ENCODE measurements around the gene UCHL5. TPM values are rescaled to one million over a fixed set of nuclear protein-coding genes. Genes with fewer than 3 reads are reported as not detected.
"Not testable (repeated sequence)": the region's sequence is repeated elsewhere in the genome, so short reads cannot be mapped to it uniquely, and the experiment has no call there.

UCHL5 gene
- total RNA-seq, 1 experiment from 2014 or later, result 53.3 TPM

DNA sequence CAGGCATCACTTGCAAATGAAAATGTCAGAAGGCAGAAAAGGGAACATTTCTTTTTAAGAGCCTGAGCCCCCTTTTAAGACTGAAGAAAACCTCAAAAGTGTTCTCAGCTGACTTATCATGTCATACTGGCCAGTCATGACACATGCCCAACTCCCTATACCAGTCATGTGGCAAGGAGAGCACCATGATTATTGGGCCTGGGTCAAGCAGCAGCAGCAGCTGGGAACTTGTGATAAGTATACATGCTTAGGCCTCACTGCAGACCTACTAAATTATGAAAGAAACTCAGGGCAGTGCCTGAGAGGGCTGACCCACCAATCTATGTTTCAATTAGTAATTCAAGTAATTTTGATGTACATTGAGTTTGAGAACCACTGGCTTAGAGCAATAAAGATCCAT, 8.9 kb upstream of the UCHL5 start:
- in situ Hi-C loops (cut with HindIII; ENCODE audit: low sequenced_read_pairs), result no loop called here
- no peak for DNase-seq (ENCODE audit: low spot score)

DNA sequence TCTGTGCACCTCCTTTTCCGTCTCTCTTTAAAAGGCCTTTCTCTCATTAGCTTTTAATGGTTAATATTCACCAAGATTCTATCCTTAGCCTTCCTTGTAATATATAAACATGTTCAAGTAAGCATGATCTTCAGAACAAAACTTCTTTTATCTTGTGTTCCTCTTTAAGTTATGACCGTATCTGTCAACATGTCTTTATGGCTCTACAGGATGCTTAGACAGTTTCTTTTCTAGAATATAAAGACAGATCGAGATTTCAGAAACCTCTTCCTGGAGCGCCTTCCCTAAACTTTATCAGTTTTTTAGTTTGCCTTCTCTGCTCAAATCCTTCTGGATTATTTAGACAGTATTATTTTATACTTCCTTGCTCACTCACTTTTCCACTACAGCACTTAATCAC, 7.4 kb upstream of the UCHL5 start:
- no peak for DNase-seq (ENCODE audit: low spot score)
- in situ Hi-C loops (cut with HindIII; ENCODE audit: low sequenced_read_pairs), result no loop called here

DNA sequence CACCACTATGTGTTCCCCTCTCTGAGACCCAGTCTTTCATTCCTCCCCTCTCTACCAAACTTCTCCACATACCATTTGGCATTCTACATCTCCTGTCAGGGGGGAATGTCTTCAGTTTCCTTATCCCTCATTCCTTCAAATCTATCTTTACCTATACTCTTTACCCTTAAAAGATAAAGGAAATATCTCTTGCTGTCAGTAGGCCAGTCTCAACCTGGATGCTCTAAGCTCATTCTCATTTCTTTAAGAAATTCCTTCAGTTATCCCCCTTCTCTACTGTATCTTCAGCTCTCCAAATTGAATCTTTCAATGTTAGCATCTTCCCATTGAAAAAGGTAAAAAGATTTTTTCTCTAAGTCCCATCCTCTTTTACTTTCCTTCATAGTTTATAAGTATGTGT, 6.8 kb upstream of the UCHL5 start:
- in situ Hi-C loops (cut with HindIII; ENCODE audit: low sequenced_read_pairs), result no loop called here
- no peak for DNase-seq (ENCODE audit: low spot score)

DNA sequence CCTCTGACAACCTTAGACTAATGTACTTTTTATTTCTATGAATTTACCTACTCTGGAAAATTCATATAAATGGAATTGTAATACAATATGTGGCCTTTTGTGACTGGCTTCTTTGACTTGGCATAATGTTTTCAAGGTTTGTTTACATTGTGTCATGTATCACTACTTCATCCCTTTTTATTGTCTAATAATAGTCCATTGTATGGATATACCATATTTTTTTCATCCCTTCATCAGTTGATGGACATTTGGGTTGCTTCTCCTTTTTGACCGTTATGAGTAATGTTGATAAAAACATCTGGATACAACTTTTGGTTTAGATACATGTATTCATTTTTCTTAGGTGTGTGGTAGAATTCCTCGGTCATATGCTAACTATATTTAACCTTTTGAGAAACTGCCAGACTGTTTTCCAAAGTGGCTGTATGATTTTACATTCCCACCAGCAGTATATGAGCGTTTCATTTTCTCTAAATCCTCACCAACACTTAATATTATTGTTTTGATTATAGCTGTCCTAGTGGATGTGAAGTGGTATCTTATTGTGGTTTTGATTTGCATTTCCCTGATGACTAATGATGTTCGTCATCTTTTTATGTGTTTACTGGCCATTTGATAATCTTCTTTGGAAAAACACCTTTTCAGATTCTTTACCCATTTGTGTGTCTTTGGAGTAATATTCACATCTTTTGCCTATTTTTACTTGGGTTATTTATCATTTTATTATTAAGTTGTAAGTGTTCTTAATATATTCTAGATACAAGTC, 3.7 kb upstream of the UCHL5 start:
- no peak for DNase-seq (ENCODE audit: low spot score)
- in situ Hi-C loops (cut with HindIII; ENCODE audit: low sequenced_read_pairs), result no loop called here

DNA sequence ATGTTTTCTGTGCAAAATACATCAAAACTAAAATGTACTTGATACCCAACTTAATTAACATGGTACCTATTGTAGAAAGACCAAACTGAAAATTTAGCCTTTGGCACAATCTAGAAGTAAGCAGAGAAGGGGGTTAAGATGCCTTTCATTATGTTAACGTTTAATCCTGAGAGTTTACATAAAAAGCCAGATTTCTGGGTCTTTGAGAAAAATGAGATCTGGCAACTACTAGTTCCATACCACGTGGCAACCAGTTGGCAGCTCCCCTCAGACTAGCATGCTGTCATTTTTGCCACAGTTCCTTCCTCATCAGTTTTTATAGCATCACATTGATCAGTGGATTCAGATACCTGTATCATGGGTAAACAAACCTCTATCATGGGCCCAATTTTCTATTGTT, 1.8 kb upstream of the UCHL5 start:
- in situ Hi-C loops (cut with HindIII; ENCODE audit: low sequenced_read_pairs), result no loop called here
- peak; percentile 16 for DNase-seq (ENCODE audit: low spot score)

DNA sequence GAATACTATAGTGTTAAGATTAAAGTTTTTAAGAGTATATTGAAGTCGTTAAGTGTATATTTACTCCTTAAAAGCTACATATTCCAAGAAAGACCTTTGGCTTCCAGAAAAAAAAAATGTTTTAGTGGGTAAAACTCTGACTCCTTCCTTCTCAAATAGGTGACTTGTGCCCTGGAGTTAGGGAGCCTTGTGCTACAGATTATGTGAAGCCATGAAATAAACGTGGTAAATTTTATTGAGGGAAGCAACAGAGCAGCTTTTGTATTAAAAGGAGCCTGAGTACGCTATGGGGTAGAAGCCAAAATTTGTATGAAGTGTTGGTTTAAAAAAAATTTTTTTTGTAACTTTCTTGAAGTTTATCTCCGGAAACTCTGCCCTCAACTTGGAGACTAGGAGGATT, 1.2 kb upstream of the UCHL5 start:
- in situ Hi-C loops (cut with HindIII; ENCODE audit: low sequenced_read_pairs), result no loop called here
- no peak for DNase-seq (ENCODE audit: low spot score)

DNA sequence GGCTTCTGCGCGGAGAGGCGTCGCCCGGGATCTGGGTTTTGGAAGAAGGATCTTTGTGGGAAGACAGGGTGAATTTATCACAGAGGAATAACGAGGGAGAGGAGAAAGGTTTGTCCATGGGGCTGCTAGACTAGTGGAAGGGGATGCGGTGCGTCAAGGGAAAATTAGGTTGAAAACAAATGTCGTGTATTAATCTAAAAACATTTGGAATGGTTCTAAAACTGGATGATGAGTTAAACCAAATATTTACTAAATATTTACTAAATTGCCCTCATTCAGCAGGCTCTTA, 899 bp upstream of the UCHL5 start:
- DNase-seq (ENCODE audit: low spot score), result no peak
- in situ Hi-C loops (cut with HindIII; ENCODE audit: low sequenced_read_pairs), result no loop called here

DNA sequence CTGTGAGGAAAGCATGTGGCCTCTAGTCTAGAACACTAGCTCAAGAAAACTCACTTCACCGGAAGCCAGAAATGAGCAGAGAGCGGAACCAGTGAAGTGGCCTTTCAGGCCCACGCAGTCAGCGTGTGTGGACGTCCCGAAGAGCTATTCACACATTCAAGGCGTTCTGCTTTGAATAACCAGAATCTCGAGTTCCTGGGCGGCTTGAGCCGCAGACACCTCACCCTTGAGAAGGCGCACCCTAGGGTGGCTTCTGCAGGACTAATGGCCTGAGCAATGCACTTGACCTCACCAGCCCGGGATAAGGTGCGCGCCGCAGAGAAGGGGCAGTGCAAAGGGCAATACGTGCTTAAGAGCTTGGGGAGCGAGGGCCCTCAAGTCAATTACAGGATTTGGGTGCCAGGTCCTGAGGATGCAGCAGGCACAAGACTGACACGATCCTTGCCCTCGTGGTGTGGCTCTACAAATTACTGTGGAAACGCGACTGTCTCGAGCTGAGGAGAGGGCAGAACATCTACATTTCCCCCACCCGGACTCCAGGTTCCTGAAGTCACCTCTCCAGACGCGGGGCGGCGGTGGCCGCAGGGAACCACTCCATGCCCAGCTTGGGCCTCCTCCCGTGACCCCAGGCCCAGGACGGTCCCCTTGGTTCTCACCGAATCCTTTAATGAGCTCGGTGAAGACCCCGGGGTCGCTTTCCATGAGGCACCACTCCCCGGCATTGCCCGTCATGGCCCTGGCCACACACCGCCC, 455 bp downstream of the UCHL5 start:
- DNase-seq (ENCODE audit: low spot score), result no peak
- in situ Hi-C loops (cut with HindIII; ENCODE audit: low sequenced_read_pairs), result no loop called here

DNA sequence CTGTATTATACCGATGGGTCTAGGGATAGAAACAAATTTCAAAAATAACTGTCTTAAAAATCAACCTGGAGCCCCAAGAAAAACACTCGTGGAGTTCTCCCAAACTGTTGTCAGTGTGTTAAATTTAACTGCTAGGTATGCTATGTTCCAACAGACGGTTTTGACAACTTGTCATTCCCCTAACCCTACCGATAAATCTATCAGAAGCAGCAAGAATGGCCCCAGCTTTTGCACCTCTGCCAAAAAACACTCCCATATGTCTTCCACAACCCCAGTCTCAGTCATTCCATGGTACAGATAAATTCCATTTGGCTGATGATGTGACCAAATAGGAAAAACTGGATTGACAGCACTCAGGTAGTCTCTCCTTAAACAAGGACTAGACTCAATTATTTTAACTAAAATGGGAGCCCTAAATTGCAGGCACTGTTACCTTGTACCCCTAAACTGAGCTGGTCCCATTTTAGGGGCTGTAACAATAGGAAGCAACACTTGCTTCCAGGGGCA, 4.9 kb downstream of the UCHL5 start:
- in situ Hi-C loops (cut with HindIII; ENCODE audit: low sequenced_read_pairs), result no loop called here
- no peak for DNase-seq (ENCODE audit: low spot score)

DNA sequence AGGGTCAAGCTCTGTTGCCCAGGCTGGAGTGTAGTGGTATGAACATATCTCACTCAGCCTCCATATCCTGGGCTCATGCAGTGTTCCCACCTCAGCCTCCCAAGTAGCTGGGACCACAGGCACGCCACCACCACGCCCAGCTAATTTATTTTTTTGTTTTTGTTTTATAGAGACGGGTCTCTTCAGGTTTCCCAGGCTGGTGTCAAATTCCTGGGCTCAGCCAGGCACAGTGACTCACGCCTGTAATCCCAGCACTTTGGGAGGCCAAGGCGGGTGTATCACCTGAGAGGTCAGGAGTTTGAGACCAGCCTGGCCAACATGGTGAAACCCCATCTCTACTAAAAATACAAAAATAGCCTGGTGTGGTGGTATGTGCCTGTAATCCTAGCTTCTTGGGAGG, 10.2 kb downstream of the UCHL5 start:
- DNase-seq (ENCODE audit: low spot score); in situ Hi-C loops (cut with HindIII; ENCODE audit: low sequenced_read_pairs): not testable (repeated sequence)

DNA sequence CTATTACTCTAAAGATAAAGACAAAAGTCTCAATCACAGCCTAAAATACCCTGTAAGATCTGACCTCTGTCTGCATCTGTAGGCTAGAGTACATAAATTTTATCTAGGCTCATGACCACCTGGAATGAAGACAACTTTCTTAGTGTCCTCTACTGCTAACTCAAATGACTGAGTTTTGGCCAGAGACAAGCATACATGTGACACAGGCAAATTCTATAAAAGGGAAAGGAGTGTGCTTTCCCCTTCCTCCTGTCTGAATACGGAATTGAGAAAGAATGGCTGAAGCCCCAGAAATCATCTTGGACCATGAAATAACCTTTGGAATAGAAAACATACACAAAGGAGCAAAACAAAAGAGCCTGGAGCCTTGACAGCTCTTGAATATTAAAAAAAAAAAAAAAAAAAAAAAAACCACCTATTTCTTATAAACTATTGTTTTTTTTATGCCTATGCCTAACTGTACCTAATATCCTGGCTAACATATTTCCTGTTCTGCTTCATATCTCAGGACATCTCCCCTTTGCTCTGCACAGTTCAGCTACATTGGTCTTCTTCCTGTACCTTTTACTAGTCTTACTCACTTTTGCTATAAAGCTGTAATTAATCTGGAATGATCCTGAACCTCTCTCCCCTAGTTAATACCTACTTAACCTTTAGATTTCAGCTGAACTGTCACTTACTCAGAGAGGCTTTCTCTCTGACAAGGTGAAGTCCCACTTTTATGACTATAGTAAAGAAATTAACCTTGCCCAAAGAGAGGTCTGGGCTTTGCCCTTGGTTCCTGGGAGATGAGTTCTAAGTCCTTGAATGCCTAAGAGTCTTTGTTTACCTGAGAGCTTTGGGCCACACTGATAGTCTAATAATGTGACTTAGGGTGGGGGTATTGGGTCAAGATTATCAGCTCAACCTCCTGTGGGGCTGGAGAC, 16.1 kb downstream of the UCHL5 start:
- in situ Hi-C loops (cut with HindIII; ENCODE audit: low sequenced_read_pairs), result no loop called here
- no peak for DNase-seq (ENCODE audit: low spot score)

DNA sequence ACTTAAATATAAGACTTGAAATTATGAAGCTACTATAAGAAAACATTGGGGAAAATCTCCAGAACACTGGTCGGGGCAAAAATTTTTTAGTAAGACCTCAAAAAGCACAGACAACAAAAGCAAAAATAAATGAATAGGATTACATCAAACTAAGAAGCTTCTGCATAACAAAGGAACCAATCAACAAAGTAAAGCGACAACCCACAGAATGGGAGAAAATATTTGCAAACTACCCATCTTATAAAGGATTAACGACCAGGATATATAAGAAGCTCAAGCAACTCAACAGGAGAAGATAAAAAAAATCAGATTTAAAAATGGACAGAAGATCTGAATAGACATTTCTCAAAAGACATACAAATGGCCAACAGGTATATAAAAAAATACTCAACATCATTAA, 19.1 kb downstream of the UCHL5 start:
- in situ Hi-C loops (cut with HindIII; ENCODE audit: low sequenced_read_pairs), result no loop called here
- no peak for DNase-seq (ENCODE audit: low spot score)

DNA sequence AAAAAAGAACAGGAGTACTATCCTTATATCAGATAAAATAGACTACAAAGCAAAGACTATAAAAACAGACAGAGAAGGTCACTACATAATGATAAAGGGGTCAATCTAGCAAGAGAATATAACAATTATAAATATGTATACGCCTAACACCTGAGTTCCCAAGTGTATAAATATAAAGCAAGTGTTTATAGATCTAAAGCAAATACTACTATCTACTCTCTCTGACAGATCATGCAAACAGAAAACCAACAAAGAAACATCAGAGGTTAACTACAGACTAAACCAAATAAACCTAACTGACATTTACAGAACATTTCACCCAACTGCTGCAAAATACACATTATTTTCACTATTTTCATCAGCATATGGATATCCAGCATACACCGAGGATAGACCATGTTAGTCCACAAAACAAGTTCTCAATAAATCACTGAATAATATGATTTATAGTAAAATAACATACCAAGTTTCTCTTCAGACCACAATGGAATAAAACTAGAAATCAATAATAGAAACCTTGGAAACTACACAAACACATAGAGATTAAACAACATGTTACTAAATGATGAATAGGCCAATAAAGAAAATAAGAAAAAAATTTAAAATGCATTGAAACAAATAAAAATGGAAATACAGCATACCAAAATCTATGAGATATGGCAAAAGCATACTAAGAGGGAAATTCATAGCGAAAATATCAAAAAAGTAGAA, 22.7 kb downstream of the UCHL5 start:
- no peak for DNase-seq (ENCODE audit: low spot score)
- in situ Hi-C loops (cut with HindIII; ENCODE audit: low sequenced_read_pairs), result no loop called here

DNA sequence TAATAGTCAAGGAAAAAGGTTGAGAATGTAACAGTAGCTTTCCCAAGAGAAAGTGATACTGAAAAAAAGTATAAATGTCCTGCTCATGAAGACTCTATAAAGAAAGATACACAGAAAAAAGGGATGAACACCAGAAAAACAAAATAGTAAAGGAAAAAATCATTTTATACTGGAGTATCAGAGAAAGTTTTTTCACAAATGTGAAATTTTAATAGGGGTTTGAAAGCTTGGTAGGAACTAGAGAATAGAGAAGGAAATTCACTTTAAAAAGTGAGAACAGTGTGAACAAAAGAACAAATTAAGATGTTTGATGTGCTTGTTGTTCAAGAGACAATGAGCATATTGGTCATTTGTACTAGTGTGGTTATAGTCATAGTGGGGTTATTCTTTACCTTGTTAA, 25.6 kb downstream of the UCHL5 start:
- in situ Hi-C loops (cut with HindIII; ENCODE audit: low sequenced_read_pairs), result no loop called here
- DNase-seq (ENCODE audit: low spot score), result no peak

DNA sequence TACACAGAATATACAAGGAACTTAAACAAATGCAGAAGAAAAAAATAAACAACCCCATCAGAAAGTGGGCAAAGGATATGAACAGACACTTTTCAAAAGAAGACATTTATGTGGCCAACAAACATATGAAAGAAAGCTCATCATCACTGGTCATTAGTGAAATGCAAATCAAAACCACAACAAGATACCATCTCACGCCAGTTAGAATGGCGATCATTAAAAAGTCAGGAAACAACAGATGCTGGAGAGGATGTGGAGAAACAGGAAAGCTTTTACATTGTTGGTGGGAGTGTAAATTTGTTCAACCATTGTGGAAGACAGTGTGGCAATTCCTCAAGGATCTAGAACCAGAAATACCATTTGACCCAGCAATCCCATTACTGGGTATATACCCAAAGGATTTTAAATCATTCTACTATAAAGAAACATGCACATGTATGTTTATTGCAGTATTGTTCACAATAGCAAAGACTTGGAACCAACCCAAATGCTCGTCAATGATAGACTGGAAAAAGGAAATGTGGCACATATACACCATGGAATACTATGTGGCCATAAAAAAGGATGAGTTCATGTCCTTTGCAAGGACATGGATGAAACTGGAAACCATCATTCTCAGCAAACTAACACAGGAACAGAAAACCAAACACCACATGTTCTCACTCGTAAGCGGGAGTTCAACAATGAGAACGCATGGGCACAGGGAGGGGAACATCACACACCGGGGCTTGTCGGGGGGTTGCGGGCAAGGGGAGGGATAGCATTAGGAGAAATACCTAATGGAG, 26.3 kb downstream of the UCHL5 start:
- DNase-seq (ENCODE audit: low spot score); in situ Hi-C loops (cut with HindIII; ENCODE audit: low sequenced_read_pairs): not testable (repeated sequence)

DNA sequence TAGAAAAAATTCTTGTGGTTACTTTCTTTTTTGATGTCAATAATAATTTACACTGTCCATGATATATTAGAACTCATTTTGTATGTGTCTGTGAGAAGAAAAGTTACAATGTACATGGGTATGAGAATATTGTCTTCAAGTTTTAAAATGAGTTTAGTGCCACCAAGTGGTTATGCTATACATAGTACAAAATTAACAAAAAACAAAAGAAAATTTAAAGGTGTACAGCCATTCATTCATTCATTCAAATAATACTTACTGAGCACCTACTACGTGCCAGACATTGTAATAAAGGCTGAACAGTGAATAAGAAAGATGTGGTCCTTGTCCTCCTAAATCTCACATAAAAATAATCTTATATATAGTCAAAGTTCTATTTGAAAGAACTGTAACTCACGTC, 27.7 kb downstream of the UCHL5 start:
- no peak for DNase-seq (ENCODE audit: low spot score)
- in situ Hi-C loops (cut with HindIII; ENCODE audit: low sequenced_read_pairs), result no loop called here

DNA sequence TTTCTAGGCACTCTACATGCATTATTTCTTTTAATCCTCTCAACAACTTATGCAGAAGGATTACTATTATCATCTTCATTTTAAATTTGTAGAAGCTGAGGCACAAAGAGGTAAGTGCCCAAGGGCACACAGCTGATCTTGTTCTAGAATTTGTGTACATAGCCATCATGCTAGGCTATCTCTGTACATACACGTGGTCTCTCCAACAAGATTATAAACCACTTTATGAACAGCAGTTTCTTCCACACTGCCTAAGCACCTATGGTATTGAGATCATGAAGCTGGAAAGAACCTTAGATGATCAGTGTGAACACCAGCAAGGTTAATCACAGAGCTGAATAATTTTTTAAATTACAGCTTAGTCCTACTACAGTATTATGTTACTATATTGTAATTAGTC, 28.9 kb downstream of the UCHL5 start:
- in situ Hi-C loops (cut with HindIII; ENCODE audit: low sequenced_read_pairs), result no loop called here
- DNase-seq (ENCODE audit: low spot score), result no peak

DNA sequence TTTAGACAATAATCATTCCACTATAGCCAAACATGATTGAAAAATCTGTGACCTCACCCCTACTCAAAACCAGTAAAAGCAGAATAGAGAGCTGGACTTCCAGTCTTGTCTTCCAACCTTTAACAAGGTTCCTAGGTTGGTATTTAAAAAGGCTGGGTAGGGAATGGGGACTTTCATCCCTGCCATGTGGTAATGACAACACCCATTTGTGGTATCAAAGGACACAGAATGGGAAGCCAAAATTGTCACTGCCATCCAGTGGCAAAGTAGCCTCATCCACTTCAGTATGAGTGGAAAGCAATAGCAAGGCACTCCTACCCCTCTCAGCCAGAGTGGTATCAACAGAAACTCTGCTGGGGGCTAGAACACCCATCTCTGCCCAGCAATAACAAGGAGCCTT, 33.9 kb downstream of the UCHL5 start:
- in situ Hi-C loops (cut with HindIII; ENCODE audit: low sequenced_read_pairs), result no loop called here
- no peak for DNase-seq (ENCODE audit: low spot score)
